Measurements from ENCODE around the gene CORO2B.
A peak's percentile ranks its signal among the peaks of the same experiment; 100 is the strongest.

The CORO2B gene

GRCh38 chr15:68578980-68579935 is at the start of gene CORO2B:
TSS of gene CORO2B (plus strand) at chr15:68578993. CDS start at chr15:68579263, 270 bp downstream.
- peak; percentile 82 for DNase-seq

- DNase-seq = no peak
Measured at GRCh38 chr15:68531387-68532179, 47.2 kb upstream of the CORO2B start.

GRCh38 chr15:68536331-68537095 is 42.3 kb upstream of the CORO2B start:
- no peak for DNase-seq

- no peak for DNase-seq
Measured at GRCh38 chr15:68537097-68537496, 41.7 kb upstream of the CORO2B start.

- peak; percentile 7 for DNase-seq
Measured at GRCh38 chr15:68537506-68537905, 41.3 kb upstream of the CORO2B start.

GRCh38 chr15:68538311-68538710 is 40.5 kb upstream of the CORO2B start:
- no peak for DNase-seq

GRCh38 chr15:68541743-68542142 is 37.0 kb upstream of the CORO2B start:
- DNase-seq = no peak

- no peak for DNase-seq
Measured at GRCh38 chr15:68542348-68542747, 36.4 kb upstream of the CORO2B start.

GRCh38 chr15:68542771-68543164 is 36.0 kb upstream of the CORO2B start:
- DNase-seq = no peak

GRCh38 chr15:68543165-68544008 is 35.4 kb upstream of the CORO2B start:
- DNase-seq = no peak

GRCh38 chr15:68546318-68546717 is 32.5 kb upstream of the CORO2B start:
- DNase-seq = peak; percentile 9

GRCh38 chr15:68548364-68548763 is 30.4 kb upstream of the CORO2B start:
- no peak for DNase-seq

GRCh38 chr15:68550004-68550403 is 28.8 kb upstream of the CORO2B start:
- no peak for DNase-seq

GRCh38 chr15:68550498-68551295 is 28.1 kb upstream of the CORO2B start:
- peak; percentile 73 for DNase-seq

GRCh38 chr15:68551296-68551635 is 27.5 kb upstream of the CORO2B start:
- DNase-seq = no peak

GRCh38 chr15:68552344-68552743 is 26.4 kb upstream of the CORO2B start:
- DNase-seq = peak; percentile 22

- DNase-seq = peak; percentile 38
Measured at GRCh38 chr15:68552773-68553172, 26.0 kb upstream of the CORO2B start.

- no peak for DNase-seq
Measured at GRCh38 chr15:68553314-68553993, 25.3 kb upstream of the CORO2B start.

GRCh38 chr15:68553994-68554720 is 24.6 kb upstream of the CORO2B start:
- DNase-seq = peak; percentile 78
